Neuronal stem cell (in vitro differentiated cells): ENCODE data around the gene POMGNT1.

ENCODE experiments used
- DNase-seq: peaks from one replicate; pipeline ENCODE4 v3.0.0-alpha.2; 2013; ENCODE audit warnings: low spot score
- H2AFZ ChIP-seq: one replicate; pipeline ENCODE4 v1.6.1; 2013; ENCODE audit warnings: mild to moderate bottlenecking, low read length, inconsistent platforms
- H2AK5ac ChIP-seq: 2 replicates; pipeline ENCODE4 v1.6.1; 2013; ENCODE audit warnings: low read depth, mild to moderate bottlenecking, inconsistent platforms, low read length, moderate library complexity, mixed read lengths
- H2BK120ac ChIP-seq: 2 replicates; pipeline ENCODE4 v1.6.1; 2013; ENCODE audit warnings: low read depth, mild to moderate bottlenecking, inconsistent platforms, low read length, moderate library complexity, mixed read lengths
- H2BK12ac ChIP-seq: one replicate; pipeline ENCODE4 v1.6.1; 2013; ENCODE audit warnings: low read length, inconsistent platforms
- H2BK15ac ChIP-seq: 2 replicates; pipeline ENCODE4 v1.6.1; 2013; ENCODE audit warnings: mild to moderate bottlenecking, low read length, inconsistent platforms, mixed read lengths
- H2BK5ac ChIP-seq: one replicate; pipeline ENCODE4 v1.6.1; 2013; ENCODE audit warnings: inconsistent platforms, mild to moderate bottlenecking, low read length, moderate library complexity
- H3K14ac ChIP-seq: one replicate; pipeline ENCODE4 v1.6.1; 2013; ENCODE audit warnings: low read length, inconsistent platforms
- H3K18ac ChIP-seq: 2 replicates; pipeline ENCODE4 v1.6.1; 2013; ENCODE audit warnings: low read length, inconsistent platforms
- H3K23ac ChIP-seq: 2 replicates; pipeline ENCODE4 v1.6.1; 2013; ENCODE audit warnings: low read depth, mild to moderate bottlenecking, mixed read lengths, low read length, inconsistent platforms; ENCODE audit not compliant: poor library complexity
- H3K27ac ChIP-seq: replicated peaks from 3 replicates; pipeline ENCODE4 v1.5.1; 2013; ENCODE audit warnings: low read length, inconsistent platforms
- H3K27me3 ChIP-seq, 3 experiments: 2 replicates each; pipeline ENCODE4 v1.6.1; 2013; ENCODE audit warnings: low read length in 3 of 3, mild to moderate bottlenecking in 2 of 3, inconsistent platforms in 1 of 3, low read depth in 1 of 3, mixed read lengths in 1 of 3, moderate library complexity in 1 of 3; ENCODE audit not compliant: control insufficient read depth in 3 of 3, insufficient read depth in 3 of 3
- H3K36me3 ChIP-seq, 2 donors: replicated peaks in 1 of 2; 2 replicates each; pipeline ENCODE4 v1.6.1; 2013; ENCODE audit warnings: low read length in 2 of 2; ENCODE audit not compliant: control insufficient read depth in 2 of 2, insufficient read depth in 2 of 2
- H3K4ac ChIP-seq: 2 replicates; pipeline ENCODE4 v1.6.1; 2013; ENCODE audit warnings: inconsistent platforms, mild to moderate bottlenecking, low read length, moderate library complexity
- H3K4me1 ChIP-seq, 2 donors: 1 replicate in 1 of 2; 2 replicates in 1 of 2; pipeline ENCODE4 v1.6.1; 2013; ENCODE audit warnings: low read length in 2 of 2, low read depth in 1 of 2; ENCODE audit not compliant: control insufficient read depth in 2 of 2, insufficient read depth in 1 of 2
- H3K4me2 ChIP-seq: one replicate; pipeline ENCODE4 v1.6.1; 2013; ENCODE audit warnings: mild to moderate bottlenecking, low read length, inconsistent platforms; ENCODE audit not compliant: insufficient read depth, poor library complexity, severe bottlenecking
- H3K4me3 ChIP-seq, 2 donors: 2 replicates each; pipeline ENCODE4 v1.5.1; 2013; ENCODE audit warnings: low read length in 2 of 2, mild to moderate bottlenecking in 2 of 2, inconsistent platforms in 1 of 2, moderate library complexity in 1 of 2
- H3K79me1 ChIP-seq: one replicate; pipeline ENCODE4 v1.6.1; 2013; ENCODE audit warnings: low read depth, mild to moderate bottlenecking, inconsistent platforms, low read length, moderate library complexity
- H3K9ac ChIP-seq: one replicate; pipeline ENCODE4 v1.6.1; 2013; ENCODE audit warnings: mild to moderate bottlenecking, low read depth, low read length, inconsistent platforms; ENCODE audit not compliant: poor library complexity
- H3K9me3 ChIP-seq, 2 donors: replicated peaks in 1 of 2; 2 replicates each; pipeline versions ENCODE3 to v1.6.1; 2013; ENCODE audit warnings: low read length in 2 of 2, mild to moderate bottlenecking in 2 of 2, inconsistent platforms in 1 of 2, low read depth in 1 of 2, mixed read lengths in 1 of 2, moderate library complexity in 1 of 2; ENCODE audit not compliant: control insufficient read depth in 2 of 2, insufficient read depth in 1 of 2
- H4K8ac ChIP-seq: one replicate; pipeline ENCODE4 v1.6.1; 2013; ENCODE audit warnings: low read depth, mild to moderate bottlenecking, inconsistent platforms, low read length, moderate library complexity
- H4K91ac ChIP-seq: one replicate; pipeline ENCODE4 v1.6.1; 2013; ENCODE audit warnings: low read length, low read depth, mild to moderate bottlenecking, inconsistent platforms; ENCODE audit not compliant: poor library complexity
- WGBS, 2 donors: extraction: QIAGEN DNeasy Blood & Tissue Kit; methylation state at CpG; one replicate each; pipeline ENCODE4 v1.1.7; 2013; ENCODE audit warnings: missing lambda C conversion rate in 2 of 2, mixed read lengths in 1 of 2; ENCODE audit not compliant: insufficient read length in 2 of 2, insufficient replicate concordance in 1 of 2; ENCODE audit errors: extremely low coverage in 2 of 2; 5-methylcytosine and 5-hydroxymethylcytosine counted together

The POMGNT1 gene

DNA sequence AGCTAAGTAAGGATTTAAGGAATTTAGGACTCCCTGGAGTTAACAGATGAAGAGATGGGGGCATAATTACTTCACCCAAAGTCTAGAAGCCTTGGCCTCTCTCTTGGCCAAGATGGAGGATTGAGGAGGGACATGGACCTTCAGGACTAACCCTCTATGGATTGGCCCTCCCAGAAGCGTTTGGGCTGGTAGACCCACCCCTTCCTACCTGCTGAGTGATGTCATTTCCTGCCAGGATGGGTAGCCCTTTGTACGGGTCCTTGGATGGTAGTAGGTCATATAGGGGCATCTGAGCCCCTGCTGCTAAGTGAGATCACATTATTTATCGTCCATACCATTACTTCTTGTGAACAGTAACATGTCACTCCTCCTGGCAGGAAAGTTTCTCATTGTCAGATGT, 22.6 kb upstream of the POMGNT1 start:
- Histone ChIP-seq H3K9me3 (peaks cover 0 to 1% of the 10 kb centered on the region in 2 donors), H2BK120ac (no peak overlapping the region), H3K27ac (no peak overlapping the region), H2BK5ac (no peak overlapping the region), H2AFZ (no peak overlapping the region), H2BK12ac (no peak overlapping the region), H4K8ac (no peak overlapping the region), H3K4ac (no peak overlapping the region), H3K4me3 (no peak overlapping the region), H3K36me3 (no peaks in the 10 kb centered on the region), H3K4me2 (no peak overlapping the region), H3K4me1 (peaks cover 26 to 28% of the 10 kb centered on the region in 2 donors), H3K79me1 (no peaks in the 10 kb centered on the region), H4K91ac (no peak overlapping the region), H3K14ac (no peak overlapping the region), H2BK15ac (no peak overlapping the region), H3K23ac (no peak overlapping the region), H3K18ac (no peak overlapping the region), H3K9ac (no peak overlapping the region), H2AK5ac (no peak overlapping the region), H3K27me3 (no peaks in the 10 kb centered on the region)
- DNase-seq = no peak
- no CpG with 5 or more reads among the region's 3 CpGs for WGBS, 2 donors

DNA sequence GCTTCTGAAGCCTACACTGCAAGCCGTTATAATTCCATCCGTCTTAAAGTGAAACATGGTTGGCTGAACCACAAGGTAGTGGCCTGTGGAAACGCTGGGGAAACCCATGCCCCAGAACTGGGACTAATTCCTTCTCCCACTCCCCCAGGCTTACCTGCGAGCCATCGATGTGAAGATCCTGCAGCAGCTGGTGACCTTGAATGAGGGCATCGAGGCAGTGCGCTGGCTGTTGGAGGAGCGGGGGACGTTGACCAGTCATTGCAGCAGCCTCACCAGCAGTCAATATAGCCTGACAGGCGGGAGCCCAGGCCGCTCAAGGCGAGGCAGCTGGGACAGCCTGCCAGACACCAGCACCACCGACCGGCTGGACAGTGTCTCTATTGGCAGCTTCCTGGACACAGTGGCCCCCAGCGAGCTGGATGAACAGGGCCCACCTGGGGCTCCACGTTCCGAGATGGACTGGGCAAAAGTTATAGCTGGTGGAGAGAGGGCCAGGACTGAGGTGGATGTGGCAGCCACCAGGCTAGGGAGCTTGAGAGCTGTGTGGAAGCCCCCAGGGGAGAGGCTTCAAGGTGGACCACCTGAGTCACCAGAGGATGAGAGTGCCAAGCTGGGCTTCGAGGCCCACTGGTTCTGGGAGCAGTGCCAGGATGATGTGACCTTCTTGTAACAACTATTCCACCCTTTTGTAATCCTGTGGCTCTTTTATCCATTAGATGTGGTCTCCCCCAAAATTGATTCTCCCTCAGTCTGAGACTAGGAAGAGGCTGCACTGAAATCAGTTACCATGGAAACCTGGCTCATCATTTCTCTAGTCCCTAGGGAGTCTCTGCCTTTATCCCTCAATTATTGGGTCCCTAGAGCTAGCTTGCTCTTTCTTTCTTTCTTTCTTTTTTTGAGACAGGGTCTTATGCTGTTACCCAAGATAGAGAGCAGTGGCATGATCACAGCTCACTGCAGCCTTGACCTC, 21.6 kb upstream of the POMGNT1 start:
- Histone ChIP-seq H3K23ac (peak overlapping the region; percentile 13), H3K9me3 (peaks cover 0 to 1% of the 10 kb centered on the region in 2 donors), H2BK12ac (no peak overlapping the region), H3K27ac (no peak overlapping the region), H3K4me1 (peaks cover 26 to 28% of the 10 kb centered on the region in 2 donors), H3K4ac (peak overlapping the region; percentile 44), H3K4me3 (no peak overlapping the region), H2AK5ac (peak overlapping the region; percentile 99), H3K4me2 (no peak overlapping the region), H2BK5ac (peak overlapping the region; percentile 49), H3K14ac (no peak overlapping the region), H4K91ac (peak overlapping the region; percentile 69), H3K18ac (peak overlapping the region; percentile 36), H3K27me3 (no peaks in the 10 kb centered on the region), H3K79me1 (no peaks in the 10 kb centered on the region), H2BK120ac (no peak overlapping the region), H3K9ac (peak overlapping the region; percentile 51), H2AFZ (no peak overlapping the region), H4K8ac (no peak overlapping the region), H3K36me3 (no peaks in the 10 kb centered on the region), H2BK15ac (peak overlapping the region; percentile 49)
- no CpG with 5 or more reads among the region's 18 CpGs for WGBS, 2 donors
- DNase-seq = no peak

DNA sequence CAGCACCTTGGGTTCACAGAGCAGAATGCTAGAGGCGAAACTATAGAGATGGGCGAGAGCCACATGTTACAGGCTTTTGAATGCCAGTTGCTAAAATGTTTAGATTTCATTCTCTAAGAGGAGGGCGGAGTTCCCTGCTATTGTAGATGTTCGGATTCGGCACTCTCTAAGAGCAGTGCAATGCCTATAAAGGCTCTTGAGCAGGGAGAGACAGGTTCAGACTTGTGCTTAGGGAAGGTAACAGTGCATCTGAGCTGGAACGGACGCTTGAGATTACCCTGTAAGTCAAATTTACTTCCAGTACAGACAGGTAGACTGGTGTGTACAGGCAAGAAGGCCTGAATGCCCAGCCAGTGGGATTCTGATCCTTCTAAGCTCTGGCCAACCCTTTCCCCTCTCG, 20.2 kb upstream of the POMGNT1 start:
- peaks cover 0 to 1% of the 10 kb centered on the region in 2 donors for H3K9me3 ChIP-seq
- no peak overlapping the region for H3K27ac ChIP-seq

DNA sequence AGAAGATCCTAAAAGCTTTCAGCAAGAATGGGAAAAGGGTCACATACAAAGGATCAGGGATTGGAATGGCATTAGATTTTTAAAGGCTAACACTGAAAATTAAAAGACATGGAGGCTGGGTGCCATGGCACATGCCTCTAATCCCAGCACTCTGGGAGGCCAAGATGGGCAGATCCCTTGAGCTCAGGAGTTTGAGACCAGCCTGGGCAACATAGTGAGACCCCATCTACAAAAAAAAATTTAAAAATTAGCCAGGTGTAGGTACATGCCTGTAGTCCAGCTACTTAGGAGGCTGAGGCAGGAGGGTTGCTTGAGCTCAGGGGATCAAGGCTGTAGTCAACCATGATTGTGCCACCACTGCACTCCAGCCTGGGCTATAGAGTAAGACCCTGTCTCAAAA, 17.3 kb upstream of the POMGNT1 start:
- H3K36me3 ChIP-seq = no peaks in the 10 kb centered on the region
- H3K79me1 ChIP-seq = no peaks in the 10 kb centered on the region
- no peak overlapping the region for H3K23ac ChIP-seq
- no peak overlapping the region for H2AK5ac ChIP-seq
- H2BK120ac ChIP-seq = no peak overlapping the region
- H3K14ac ChIP-seq = no peak overlapping the region
- H3K4me3 ChIP-seq = no peak overlapping the region
- no peak overlapping the region for H3K4me2 ChIP-seq
- H3K9me3 ChIP-seq = peaks cover 0 to 1% of the 10 kb centered on the region in 2 donors
- peaks cover 0 to 5% of the 10 kb centered on the region in 2 donors for H3K4me1 ChIP-seq
- H3K4ac ChIP-seq = no peak overlapping the region
- H3K9ac ChIP-seq = no peak overlapping the region
- H2BK12ac ChIP-seq = no peak overlapping the region
- no peak overlapping the region for H4K8ac ChIP-seq
- no peak overlapping the region for H2BK15ac ChIP-seq
- DNase-seq = no peak
- H2BK5ac ChIP-seq = no peak overlapping the region
- H3K18ac ChIP-seq = no peak overlapping the region
- H2AFZ ChIP-seq = no peak overlapping the region
- no peaks in the 10 kb centered on the region for H3K27me3 ChIP-seq
- H3K27ac ChIP-seq = no peak overlapping the region
- no peak overlapping the region for H4K91ac ChIP-seq

More for the DNA sequence above, 20.2 kb upstream of the POMGNT1 start:
- Histone ChIP-seq H3K18ac (no peak overlapping the region), H3K4ac (no peak overlapping the region), H2AFZ (no peak overlapping the region), H3K36me3 (no peaks in the 10 kb centered on the region), H3K4me1 (peaks cover 21 to 22% of the 10 kb centered on the region in 2 donors), H3K4me3 (no peak overlapping the region), H3K27me3 (no peaks in the 10 kb centered on the region), H3K4me2 (no peak overlapping the region), H2BK120ac (no peak overlapping the region), H2AK5ac (no peak overlapping the region), H3K14ac (no peak overlapping the region), H2BK12ac (no peak overlapping the region), H3K23ac (no peak overlapping the region), H4K91ac (no peak overlapping the region), H3K79me1 (no peaks in the 10 kb centered on the region), H3K9ac (no peak overlapping the region), H2BK5ac (no peak overlapping the region), H2BK15ac (no peak overlapping the region), H4K8ac (no peak overlapping the region)
- DNase-seq = no peak
- no CpG with 5 or more reads among the region's 8 CpGs for WGBS, 2 donors
